ENCODE results near the gene SLC9A1. TPM values are rescaled to one million over a fixed set of nuclear protein-coding genes. Genes with fewer than 3 reads are reported as not detected.

Gene SLC9A1
- total RNA-seq, 1 experiment from 2014 or later: 25.2 TPM

DNA sequence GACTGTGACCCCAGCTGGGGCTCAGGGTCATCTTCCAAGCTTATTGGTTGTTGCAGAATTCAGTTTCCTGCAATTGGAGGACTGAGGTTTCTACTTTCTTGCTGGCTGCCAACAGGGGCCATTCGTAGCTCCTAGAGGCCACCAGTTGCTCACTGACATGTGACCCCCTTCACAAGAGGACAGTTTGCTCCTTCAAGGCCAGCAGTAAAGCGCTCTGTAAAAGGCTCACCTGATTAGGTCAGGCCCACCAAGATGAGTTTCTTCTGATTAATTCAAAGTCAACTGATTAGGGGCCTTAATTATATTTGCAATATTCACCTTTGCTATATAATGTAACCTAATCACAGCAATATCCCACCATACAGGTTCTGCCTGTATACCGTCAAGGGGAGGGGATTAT lies 68.9 kb downstream of the SLC9A1 start:
- Histone ChIP-seq H3K27ac (ENCODE audit: low read length) (no peak overlapping the region), H3F3A (ENCODE audit: low read length, unreplicated experiment) (no peaks in the 10 kb centered on the region), H3K9ac (ENCODE audit: low read length) (no peak overlapping the region), H3K9me3 (ENCODE audit: low read length) (no peaks in the 10 kb centered on the region), H3K27me3 (ENCODE audit: low read length) (no peaks in the 10 kb centered on the region), H3K4me1 (ENCODE audit: insufficient read depth, low read length) (no peaks in the 10 kb centered on the region), H4K20me1 (ENCODE audit: low read length) (no peaks in the 10 kb centered on the region), H3K9me2 (replicated peaks; ENCODE audit: low read length) (no peaks in the 10 kb centered on the region), H2AFZ (ENCODE audit: low read length) (no peak overlapping the region), H3K79me2 (ENCODE audit: low read length) (no peaks in the 10 kb centered on the region), H3K4me2 (ENCODE audit: low read length) (no peak overlapping the region), H3K4me3 (ENCODE audit: low read length) (no peak overlapping the region), H3K36me3 (ENCODE audit: low read depth, low read length) (no peaks in the 10 kb centered on the region)
- ATAC-seq (no peak), DNase-seq (peak; percentile 15)
- intact Hi-C loops (cut with micrococcal nuclease): no loop called here
- no TSS peak for BruUV-seq (replicated peaks)
- ChIA-PET CTCF (no interaction called here), POLR2A (ENCODE audit: unreplicated experiment) (no interaction called here)
- TF ChIP-seq EZH2 (IDR thresholded peaks at IDR 0.05; ENCODE audit: low read length, unreplicated experiment): no peak
- TF ChIP-seq, protein P1, sequence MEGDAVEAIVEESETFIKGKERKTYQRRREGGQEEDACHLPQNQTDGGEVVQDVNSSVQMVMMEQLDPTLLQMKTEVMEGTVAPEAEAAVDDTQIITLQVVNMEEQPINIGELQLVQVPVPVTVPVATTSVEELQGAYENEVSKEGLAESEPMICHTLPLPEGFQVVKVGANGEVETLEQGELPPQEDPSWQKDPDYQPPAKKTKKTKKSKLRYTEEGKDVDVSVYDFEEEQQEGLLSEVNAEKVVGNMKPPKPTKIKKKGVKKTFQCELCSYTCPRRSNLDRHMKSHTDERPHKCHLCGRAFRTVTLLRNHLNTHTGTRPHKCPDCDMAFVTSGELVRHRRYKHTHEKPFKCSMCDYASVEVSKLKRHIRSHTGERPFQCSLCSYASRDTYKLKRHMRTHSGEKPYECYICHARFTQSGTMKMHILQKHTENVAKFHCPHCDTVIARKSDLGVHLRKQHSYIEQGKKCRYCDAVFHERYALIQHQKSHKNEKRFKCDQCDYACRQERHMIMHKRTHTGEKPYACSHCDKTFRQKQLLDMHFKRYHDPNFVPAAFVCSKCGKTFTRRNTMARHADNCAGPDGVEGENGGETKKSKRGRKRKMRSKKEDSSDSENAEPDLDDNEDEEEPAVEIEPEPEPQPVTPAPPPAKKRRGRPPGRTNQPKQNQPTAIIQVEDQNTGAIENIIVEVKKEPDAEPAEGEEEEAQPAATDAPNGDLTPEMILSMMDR (conservative IDR thresholded peaks at IDR 0.05; ENCODE audit: low read depth, low read length): no peak
- TF ChIP-seq EZH2phosphoT487 (IDR thresholded peaks at IDR 0.05; ENCODE audit: borderline replicate concordance, low read length): no peak

DNA sequence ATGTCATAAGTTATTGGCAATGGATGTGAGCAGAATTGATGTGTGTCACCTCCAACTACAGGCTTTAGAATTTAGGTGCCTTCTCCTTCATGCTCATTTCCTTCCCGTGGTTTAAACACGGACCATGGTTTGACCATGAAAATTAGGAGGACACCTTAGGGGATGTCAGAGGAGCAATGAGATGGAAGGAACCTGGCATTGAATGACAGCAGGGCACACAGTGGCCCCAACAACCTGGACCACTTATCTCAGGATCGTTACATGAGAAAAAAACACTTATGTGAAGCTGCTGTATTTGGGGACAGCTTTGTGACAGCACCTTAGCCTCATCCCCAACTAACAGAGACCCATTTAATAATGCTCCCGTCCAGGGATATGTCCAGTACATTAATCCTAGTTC lies 70.8 kb downstream of the SLC9A1 start:
- Histone ChIP-seq H3K4me3 (ENCODE audit: low read length) (no peak overlapping the region), H3K27ac (ENCODE audit: low read length) (no peak overlapping the region), H3K79me2 (ENCODE audit: low read length) (no peaks in the 10 kb centered on the region), H3K27me3 (ENCODE audit: low read length) (no peaks in the 10 kb centered on the region), H3K9ac (ENCODE audit: low read length) (no peak overlapping the region), H3K4me2 (ENCODE audit: low read length) (no peak overlapping the region), H3F3A (ENCODE audit: low read length, unreplicated experiment) (no peaks in the 10 kb centered on the region), H3K9me3 (ENCODE audit: low read length) (no peaks in the 10 kb centered on the region), H4K20me1 (ENCODE audit: low read length) (no peaks in the 10 kb centered on the region), H3K4me1 (ENCODE audit: insufficient read depth, low read length) (no peaks in the 10 kb centered on the region), H3K9me2 (replicated peaks; ENCODE audit: low read length) (no peaks in the 10 kb centered on the region), H3K36me3 (ENCODE audit: low read depth, low read length) (no peaks in the 10 kb centered on the region), H2AFZ (ENCODE audit: low read length) (no peak overlapping the region)
- ChIA-PET POLR2A (ENCODE audit: unreplicated experiment) (no interaction called here), CTCF (no interaction called here)
- intact Hi-C loops (cut with micrococcal nuclease): no loop called here
- BruUV-seq (replicated peaks): no TSS peak
- ATAC-seq (no peak), DNase-seq (no peak)
- TF ChIP-seq, protein P1 (conservative IDR thresholded peaks at IDR 0.05; ENCODE audit: low read depth, low read length): no peak
- TF ChIP-seq EZH2 (IDR thresholded peaks at IDR 0.05; ENCODE audit: low read length, unreplicated experiment): no peak
- TF ChIP-seq EZH2phosphoT487 (IDR thresholded peaks at IDR 0.05; ENCODE audit: borderline replicate concordance, low read length): no peak

DNA sequence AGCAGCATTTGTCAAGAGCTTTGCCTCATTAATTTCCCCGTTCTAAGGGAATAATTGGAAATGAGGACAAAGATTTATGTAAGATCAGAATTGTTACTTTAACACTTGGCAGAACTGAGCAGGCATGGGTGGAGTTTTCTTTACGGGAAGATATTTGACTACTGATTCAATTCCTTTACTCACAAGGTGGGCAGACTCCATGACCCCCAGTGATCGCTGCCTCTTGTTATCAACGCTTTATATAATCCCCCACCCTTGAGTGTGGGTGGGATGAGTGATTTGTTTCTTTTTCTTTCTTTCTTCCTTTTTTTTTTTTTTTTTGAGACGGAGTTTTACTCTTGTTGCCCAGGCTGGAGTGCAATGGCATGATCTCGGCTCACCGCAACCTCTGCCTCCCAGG lies 77.0 kb downstream of the SLC9A1 start:
- ATAC-seq: no peak
- Histone ChIP-seq H4K20me1 (ENCODE audit: low read length) (no peaks in the 10 kb centered on the region), H3K27me3 (ENCODE audit: low read length) (no peaks in the 10 kb centered on the region), H3F3A (ENCODE audit: low read length, unreplicated experiment) (no peaks in the 10 kb centered on the region), H3K4me2 (ENCODE audit: low read length) (no peak overlapping the region), H2AFZ (ENCODE audit: low read length) (no peak overlapping the region), H3K4me1 (ENCODE audit: insufficient read depth, low read length) (peaks cover 8% of the 10 kb centered on the region), H3K79me2 (ENCODE audit: low read length) (no peaks in the 10 kb centered on the region), H3K9me2 (replicated peaks; ENCODE audit: low read length) (no peaks in the 10 kb centered on the region), H3K9me3 (ENCODE audit: low read length) (no peaks in the 10 kb centered on the region), H3K27ac (ENCODE audit: low read length) (no peak overlapping the region), H3K9ac (ENCODE audit: low read length) (no peak overlapping the region), H3K4me3 (ENCODE audit: low read length) (no peak overlapping the region), H3K36me3 (ENCODE audit: low read depth, low read length) (no peaks in the 10 kb centered on the region)
- BruUV-seq (replicated peaks): no TSS peak
- ChIA-PET CTCF (no interaction called here), POLR2A (ENCODE audit: unreplicated experiment) (no interaction called here)
- TF ChIP-seq, protein P1 (conservative IDR thresholded peaks at IDR 0.05; ENCODE audit: low read depth, low read length): no peak
- TF ChIP-seq EZH2phosphoT487 (IDR thresholded peaks at IDR 0.05; ENCODE audit: borderline replicate concordance, low read length) (no peak), EZH2 (IDR thresholded peaks at IDR 0.05; ENCODE audit: low read length, unreplicated experiment) (no peak)
- intact Hi-C loops (cut with micrococcal nuclease): no loop called here
- DNase-seq: no peak

All from PC-3 (cell line).